ENCODE data around the gene TMEM54.
"Not testable (repeated sequence)": the region's sequence is repeated elsewhere in the genome, so short reads cannot be mapped to it uniquely, and the experiment has no call there.

Gene TMEM54

DNA sequence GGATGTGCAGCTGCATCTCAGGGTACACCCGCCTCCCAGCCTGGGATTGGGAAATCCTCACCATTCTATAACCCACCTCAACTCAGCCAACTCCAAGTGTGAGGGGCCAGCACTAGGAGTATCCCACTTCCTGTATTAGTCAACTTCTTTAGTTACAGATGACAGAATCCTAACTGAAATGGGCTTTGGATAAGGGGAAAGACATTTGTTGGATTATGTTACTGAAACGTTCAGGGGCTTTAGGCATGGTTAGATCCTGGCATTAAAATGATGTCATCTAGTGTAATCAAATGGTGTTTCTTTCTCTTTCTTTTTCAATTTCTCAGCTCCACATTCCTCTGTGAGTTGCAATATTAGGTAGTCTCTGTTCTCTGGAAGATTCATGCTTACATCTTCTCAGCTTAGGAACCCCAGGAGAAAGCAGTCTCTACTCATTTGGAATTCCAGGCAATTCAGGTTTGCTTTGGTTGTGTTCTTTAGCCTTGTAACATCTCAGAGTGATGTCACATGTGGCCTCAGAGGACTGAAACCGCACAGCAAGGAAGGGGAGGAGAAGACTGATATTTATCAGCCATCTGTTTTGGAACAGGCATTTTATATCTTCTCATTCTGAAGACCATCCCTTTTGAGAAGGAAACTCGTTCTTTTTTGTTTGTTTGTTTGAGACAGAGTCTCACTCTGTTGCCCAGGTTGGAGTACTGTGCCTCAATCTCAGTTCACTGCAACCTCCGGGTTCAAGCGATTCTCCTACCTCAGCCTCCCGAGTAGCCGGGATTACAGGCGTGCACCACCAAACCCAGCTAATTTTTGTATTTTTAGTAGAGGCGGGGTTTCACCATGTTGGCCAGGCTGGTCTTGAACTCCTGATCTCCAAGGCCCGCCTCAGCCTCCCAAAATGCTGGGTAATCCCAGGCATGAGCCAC lies 18.9 kb upstream of the TMEM54 start:
- no peak for DNase-seq (ENCODE audit: low read depth)

DNA sequence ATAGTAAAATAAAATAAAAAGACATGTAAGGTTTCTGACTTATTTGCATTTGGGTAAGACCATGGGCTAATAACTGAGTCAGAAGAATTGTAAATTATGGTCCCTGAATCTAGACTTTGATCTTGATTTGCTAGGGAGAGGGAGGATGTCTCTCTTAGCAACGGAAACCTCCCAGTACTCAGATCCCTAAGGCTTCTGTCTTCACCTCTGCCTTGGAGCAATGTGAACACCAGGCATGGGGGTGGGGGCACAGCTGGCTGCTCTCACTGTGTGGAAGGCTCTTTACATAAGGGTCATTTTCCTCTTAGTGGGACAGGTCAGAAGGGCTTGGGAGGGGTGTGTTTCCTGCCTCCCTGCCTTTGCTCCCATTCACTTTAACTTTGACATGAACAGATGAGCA lies 17.0 kb upstream of the TMEM54 start:
- DNase-seq (ENCODE audit: low read depth) = no peak

DNA sequence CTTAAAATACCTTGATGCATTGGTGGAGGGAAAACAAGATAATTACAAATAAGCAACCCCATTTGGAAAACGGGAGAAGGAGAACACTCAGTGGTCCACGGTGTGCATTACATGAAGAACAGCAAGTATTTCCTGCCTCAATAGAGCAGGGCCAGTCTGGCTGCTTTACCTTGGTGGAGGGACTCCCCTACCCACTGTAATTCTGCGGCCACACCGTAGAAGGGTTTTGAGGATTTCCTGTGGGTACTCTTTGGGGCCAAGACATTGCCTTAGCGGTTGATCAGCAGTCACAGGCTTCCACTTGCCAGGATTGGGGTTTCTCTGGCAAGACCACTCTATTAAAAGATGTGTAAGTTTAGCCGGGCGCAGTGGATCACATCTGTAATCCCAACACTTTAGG lies 16.3 kb upstream of the TMEM54 start:
- DNase-seq (ENCODE audit: low read depth) = no peak

DNA sequence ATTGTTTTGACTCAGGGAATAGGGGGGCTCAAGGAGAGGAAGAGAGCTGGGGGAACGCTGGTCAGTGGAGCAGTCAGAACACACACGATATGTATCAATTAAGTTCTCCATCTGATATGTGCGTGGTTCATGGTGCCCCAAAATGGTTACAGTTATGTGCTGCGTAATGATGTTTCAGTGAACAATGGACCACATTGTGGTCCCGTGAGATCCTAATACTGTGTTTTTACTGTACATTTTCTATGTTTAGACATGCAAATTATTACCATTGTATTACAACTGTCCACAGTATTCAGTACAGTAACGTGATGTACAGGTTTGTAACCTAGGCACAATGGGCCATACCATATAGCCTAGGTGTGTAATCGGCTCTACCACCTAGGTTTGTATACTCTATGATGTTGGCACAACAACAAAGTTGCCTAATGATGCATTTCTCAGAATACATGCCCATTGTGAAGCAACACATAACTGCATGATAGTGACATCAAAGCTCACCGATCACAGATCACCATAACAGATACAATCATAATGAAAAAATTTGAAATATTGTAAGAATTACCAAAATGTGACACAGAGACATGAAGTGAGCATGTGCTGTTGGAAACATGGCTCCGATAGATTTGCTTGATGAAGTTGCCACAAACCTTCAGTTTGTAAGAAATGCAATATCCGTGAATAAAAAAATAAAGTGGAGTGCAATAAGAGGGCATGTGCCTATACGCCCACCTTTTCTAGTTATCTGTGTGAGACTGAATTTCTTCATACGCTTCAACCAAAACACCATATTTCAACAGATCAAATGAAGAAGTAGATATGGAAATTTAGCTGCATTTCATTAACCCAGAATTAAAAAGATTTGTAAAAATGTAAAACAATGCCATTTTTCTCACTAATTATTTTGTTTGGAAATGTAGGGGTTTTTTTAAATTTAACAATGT lies 14.8 kb upstream of the TMEM54 start:
- DNase-seq (ENCODE audit: low read depth) = no peak

DNA sequence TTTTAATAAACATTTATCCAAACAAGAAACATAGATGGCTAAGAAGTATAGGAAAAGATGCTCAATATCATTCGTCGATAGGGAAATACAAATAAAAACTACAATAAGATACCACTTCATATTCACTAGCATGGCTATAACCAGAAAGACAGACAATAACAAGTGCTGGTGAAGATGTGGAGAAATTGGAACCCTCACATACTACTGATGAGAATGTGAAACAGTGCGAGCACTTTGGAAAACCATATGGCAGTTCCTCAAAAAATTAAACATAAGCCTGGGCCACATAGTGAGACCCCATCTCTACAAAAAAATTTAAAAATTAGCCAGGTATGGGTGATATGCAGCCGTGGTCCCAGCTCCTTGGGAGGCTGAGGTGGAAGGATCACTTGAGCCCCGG lies 9.1 kb upstream of the TMEM54 start:
- DNase-seq (ENCODE audit: low read depth) = no peak

DNA sequence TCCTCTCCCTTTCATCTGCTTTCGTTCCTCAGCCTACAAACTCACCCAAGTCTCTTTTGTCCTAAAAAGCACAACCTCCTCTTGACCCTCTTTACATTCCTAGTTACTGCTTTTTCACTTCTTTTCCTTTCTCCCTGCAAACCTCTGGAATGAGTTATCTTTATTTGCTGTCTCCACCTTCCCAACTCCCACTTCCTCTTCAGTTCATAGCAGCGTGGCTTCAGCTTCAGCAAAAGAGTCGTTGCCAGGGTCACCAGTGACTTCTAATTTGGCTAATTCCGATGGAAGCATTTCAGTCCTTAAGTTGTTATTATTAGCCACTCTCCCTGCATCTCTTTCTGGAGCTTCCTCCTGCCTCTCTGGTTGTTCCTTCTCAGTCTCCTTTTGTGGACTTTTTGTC lies 6.2 kb upstream of the TMEM54 start:
- no peak for DNase-seq (ENCODE audit: low read depth)

DNA sequence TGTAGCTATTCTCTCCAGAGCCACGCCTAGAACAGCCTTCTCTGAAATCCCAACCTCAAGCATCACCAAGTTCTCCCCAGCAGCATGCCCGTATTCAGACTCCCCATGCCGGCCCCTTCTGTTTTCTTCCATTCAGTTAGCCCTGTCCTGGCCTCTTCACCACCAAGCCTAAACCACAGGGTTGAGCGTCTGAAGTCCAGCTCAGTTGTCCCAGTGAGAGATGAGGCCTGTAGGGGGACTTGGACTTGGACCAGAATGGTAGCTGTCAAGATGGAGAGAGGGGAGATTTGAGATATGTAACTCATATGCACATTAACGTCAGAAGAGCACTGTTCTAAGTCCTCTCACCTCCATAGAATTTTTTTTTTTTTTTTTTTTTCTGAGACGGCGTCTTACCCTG lies 5.5 kb upstream of the TMEM54 start:
- no peak for DNase-seq (ENCODE audit: low read depth)

DNA sequence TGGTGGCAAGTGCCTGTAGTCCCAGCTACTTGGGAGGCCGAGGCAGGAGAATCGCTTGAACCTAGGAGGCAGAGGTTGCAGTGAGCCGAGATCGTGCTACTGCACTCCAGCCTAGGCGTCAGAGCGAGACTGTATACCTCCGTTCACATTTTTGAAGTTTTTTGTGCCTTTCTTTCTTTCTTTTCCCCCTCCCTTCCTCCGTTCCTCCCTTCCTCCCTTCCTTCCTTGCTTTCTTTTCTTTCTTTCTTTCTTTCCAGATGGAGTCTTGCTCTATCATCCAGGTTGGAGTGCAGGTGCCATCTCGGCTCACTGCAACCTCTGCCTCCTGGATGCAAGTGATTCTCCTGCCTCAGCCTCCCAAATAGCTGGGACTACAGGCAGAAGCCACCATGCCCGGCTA lies 4.4 kb upstream of the TMEM54 start:
- DNase-seq (ENCODE audit: low read depth) = not testable (repeated sequence)

DNA sequence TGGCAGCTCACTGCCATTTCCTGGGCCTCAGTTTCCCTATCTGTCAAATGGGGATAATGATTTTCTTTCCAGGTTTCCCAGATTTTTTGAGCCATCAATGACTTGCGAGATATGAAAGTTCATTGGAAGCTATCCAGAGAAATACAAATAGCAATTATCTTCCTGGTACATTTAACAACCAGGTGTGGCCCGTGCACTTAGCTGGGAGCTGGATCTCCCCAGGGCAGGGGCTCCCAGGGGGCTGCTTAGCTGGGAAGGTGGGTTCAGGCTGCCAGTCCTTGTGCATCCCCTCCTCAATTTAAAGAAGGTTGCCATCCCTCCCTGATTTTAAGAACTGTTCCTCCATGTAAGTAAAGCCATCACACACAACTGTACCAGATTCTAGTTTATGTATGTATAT lies 3.6 kb upstream of the TMEM54 start:
- DNase-seq (ENCODE audit: low read depth) = no peak

DNA sequence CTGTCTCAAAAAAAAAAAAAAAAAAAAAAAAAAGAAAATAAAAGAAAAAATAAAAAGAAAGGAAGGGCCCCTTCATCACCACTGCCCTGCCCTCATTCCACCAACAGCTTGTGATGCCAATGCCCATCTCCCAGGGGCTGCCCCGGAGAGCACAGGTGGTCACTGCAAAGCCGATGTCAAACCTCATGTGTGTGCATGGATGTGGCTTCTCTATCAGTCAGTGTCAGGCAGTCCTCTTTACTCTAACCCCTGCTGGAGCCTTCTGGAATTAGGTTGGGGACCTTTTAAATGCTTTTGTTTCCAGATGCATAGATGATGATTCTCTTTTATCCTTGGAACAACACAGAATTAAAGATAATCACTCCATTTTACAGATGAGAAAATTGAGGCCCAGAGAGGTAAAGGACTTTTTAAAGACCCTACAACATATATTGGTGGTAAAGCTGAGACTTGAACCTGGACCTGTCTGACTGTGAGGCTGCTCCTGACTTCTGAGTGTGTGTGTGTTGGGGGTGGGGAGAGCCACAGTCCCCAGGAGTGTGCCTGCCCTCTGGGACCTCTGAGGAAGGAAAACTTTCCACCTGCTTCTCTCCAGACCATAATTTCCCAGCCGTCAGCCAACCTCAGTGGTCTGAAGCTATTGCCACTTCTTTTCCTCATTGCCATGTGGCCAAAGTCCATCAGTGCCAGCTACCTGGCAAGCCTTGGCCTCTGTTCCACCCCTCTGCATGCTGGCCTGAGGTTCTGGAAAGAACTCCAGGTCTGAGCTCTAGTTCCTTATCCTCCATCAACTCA lies 3.0 kb upstream of the TMEM54 start:
- DNase-seq (ENCODE audit: low read depth) = no peak

DNA sequence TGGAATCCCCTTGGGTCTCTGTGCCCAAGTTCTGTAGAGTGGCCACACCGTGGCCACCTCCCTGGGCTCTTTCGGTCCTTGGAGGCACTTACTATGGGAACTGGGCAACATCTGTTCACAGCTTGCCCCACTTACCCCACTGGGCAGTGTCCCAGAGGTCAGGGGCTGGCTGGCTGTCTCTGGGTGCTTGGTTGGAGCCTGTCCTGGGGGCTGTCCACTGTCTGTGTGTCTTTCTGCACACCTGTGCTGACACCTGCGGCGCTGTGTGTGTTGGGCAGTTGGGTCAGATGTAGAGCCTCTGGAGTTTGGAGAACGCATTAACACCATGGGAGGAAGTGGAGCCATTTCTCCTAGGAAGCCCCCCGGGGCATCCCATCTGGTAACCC lies 1.3 kb upstream of the TMEM54 start:
- DNase-seq (ENCODE audit: low read depth) = no peak

DNA sequence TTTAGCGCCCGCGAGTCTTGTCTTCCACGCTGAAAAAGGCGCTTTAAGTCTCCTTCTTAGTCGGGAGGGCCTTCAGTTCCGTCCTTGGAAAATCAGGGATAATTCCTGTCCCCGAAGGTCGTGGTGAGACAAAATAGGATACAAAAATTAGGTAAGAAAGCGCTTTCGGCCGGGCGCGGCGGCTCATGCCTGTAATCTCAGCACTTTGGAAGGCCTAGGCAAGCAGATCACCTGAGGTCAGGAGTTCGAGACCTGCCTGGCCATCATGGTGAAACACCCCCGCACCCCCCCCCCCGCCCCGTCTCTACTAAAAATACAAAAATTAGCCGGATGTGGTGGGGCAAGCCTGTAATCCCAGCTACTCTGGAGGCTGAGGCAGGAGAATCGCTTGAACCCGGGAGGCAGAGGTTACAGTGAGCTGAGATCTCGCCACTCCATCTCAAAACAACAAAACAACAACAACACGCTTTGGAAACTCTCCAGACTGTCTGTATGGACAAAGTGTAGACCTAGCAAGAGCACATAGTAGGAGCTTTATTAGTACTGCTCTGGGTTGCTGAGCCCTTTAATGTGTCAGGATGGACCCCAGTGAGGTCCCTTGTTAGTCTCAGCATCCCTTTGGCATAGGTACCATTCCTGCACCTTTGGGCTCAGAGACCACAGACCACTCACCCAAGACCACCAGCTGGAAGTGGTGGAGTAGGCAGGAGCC lies 790 bp upstream of the TMEM54 start:
- DNase-seq (ENCODE audit: low read depth) = no peak

DNA sequence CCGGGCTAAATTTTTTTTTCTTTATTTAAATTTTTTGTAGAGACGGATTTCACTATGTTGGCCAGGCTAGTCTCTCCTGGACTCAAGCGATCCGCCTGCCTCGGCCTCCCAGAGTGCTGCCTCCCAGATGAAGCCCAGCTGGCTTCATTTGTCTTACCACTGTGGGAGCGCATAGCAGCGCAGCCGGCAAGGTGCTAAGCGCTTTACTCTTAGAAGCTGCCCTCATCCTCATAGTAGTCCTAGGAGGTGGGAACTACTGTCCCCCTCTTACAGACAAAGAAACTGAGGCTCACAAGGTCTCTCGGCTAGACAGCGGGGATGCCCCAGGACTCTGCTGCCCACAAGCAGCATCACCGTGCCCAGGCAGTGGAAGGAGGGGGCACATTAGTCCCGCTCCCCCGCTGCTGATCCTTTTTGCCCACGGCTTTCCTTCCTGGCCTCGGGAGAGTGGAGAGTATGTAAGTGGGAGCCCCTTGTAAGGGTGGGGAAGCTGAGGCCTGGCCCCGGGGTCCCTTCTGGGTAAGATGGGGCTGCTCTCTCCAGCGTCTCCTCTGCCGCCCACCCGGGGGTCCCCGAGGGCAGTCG lies 726 bp downstream of the TMEM54 start:
- no peak for DNase-seq (ENCODE audit: low read depth)

DNA sequence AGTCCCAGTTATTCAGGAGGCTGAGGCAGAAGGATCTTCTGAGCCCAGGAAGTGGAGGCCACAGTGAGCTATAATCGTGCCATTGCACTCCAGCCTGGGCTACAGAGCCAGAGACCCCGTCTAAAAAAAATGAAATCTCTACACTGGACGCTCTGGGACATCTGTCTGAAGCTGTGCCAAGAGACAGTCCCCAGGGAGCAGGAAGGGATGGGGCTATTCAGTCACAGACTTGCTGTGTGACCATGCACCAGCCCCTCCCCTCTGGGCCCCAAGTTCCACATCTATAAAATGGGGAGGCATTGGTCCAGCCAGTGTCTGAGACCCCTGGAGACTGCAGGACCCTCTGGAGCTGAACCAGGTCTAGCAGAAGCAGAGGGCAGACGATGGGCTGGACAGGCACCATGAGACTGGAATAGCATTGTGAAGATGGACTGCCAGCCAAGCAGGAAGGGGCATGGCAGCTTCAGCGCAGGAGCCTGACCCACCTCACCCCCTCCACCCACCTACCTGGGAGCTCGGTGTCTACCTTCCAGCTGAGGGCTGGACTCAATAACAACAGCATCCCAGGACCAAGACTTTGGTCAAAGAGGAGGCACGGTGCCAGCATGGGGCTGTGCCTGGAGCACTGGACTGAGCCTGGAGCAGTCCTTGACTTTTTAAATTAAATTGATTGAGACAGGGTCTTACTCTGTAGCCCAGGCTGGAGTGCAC lies 1.4 kb downstream of the TMEM54 start:
- DNase-seq (ENCODE audit: low read depth) = no peak

DNA sequence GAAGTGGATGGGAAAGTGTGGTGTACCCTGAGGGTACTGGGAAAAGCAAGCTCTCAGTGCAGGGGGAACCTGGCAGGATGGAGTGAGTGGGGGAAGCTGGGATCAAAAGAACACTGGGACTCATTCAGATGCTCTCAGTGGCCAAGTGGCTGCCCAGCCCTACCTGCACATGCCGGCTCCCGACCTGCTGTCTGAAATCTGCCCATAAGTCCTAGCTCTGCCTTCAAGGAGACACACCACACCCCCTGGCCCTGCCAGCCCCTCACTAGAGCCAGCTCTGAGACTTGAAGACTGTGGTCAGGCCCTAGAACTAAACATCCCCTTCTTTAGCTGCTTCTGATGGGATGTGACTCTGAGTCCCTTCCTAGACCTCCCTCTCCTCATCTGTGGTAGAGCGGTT lies 2.2 kb downstream of the TMEM54 start:
- no peak for DNase-seq (ENCODE audit: low read depth)

DNA sequence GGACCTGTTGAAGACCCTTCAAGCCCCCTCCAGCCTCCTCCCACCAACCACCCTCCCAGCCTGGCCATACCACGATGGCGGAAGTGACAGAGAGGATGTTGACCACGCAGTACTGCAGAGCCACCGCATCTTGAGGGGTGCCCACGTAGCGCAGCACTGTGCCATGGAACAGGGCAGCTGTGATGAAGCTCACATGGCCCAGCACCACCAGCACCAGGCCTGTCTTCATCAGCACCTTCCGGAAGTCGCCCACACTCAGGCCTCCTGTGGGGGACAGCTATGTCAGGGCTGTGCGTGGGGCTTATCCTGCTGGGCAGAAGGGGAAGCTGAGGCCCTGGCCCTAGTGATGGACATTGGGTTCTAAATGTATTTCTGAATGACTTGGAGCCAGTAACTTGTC lies 3.1 kb downstream of the TMEM54 start:
- no peak for DNase-seq (ENCODE audit: low read depth)

DNA sequence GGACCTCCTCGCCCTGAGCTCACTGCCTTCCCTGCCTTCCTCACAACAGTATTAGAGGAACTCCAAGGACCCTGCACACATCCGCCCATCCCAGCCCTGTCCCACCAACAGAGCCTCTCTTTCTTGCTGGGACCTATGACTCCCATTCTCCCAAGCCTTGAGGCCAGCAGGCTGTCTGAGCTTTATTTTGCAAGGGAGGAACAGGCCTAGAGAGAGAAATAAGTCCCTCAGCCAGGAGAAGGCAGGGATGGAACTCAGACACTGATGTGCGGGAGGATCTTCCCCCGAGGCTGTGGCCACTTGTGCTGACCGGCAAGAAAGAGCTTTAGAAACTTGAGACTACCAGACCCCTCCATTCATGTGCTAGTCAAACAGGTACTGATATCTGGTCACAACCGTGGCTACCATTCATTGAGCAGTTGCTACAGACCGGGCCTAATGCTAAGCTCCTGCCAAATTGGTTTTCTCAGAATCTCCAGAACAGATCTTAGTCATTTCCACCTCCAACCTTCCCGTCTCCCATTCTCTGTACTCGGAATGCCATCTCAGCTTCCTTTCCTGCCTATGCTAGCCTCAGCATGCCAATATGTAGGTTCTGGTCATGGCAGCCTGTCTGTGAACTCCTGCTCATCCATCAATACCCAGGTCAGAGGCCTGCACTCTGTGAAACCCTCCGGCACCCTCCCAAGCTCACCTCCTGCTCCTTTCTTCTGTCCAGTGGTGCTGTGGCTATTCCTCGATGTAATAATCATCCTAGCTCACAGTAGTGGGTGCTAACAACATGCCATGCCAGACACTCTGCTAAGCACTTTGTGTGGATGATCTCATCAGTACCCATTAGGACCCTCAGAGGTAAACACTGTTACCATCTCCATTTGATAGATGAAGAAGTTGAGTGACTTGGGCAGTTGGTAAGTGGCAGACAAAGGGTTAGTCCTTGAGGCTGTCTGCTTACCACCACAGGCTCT lies 3.8 kb downstream of the TMEM54 start:
- no peak for DNase-seq (ENCODE audit: low read depth)

DNA sequence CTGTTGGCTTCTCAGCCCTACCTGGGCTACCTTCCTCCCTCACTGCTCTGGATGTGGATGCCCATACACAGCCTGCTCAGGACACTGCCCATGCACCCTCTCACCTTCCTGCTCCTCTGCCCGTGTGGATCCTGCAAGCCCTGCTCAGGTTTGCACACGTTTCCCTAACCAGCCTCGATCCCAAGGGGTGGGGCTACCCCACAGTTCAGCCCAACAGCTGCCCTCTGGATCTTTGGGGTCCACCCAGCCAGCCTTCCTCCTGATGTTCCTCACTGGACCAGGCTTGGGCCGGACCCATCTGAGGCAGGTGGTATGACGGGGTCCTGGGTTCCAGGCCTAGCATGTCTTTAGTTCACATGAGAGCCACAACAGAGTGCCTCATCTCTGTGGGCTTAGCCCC lies 4.7 kb downstream of the TMEM54 start:
- DNase-seq (ENCODE audit: low read depth) = no peak

Data from stimulated activated CD4-positive, alpha-beta T cell treated with anti-CD3 and anti-CD28 coated beads, Interleukin-2, amount 100 ng/mL, for 4 hours (primary cell).